HG03097 (cell line): ENCODE measurements around the gene PDIK1L.
"Not testable (repeated sequence)": the region's sequence is repeated elsewhere in the genome, so short reads cannot be mapped to it uniquely, and the experiment has no call there.

Experiments
- ATAC-seq: cut with Tn5 transposase; IDR thresholded peaks from one replicate; pipeline ENCODE4 v1.9.1; 2021; ENCODE audit not compliant: unreplicated experiment, low FRiP score

PDIK1L gene

DNA sequence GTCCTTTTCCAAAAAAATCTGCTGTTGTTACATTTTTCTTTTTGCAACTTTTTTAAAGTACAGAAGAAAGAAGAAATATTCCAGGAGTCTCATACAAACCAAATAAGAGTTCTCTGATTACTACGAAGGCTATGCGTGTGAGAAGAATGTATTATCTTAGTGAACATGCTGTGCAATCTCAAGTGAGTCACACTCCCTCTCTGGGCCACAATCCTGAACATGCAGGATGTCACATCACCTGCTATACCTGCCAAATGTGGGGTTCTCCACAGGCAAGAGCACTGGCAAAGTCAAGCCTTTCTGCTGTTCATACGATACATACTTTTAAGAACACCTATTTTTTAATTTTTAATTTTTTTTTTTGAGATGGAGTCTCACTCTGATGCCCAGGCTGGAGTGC, 22.5 kb upstream of the PDIK1L start:
- ATAC-seq: no peak

DNA sequence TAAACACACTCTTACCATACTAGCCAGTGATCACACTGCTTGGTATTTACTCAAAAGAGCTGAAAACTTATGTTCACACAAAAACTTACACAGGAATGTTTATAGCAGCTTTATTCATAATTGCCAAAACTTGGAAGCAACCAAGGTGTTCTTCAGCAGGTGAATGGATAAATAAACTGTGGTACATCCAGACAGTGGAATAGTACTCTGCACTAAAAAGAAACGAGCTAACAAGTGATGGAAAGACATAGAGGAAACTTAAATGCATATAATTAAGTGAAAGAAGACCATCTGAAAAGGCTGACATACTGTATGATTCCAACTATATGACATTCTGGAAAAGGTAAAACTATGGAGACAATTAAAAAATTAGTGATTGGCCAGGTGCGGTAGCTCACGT, 20.7 kb upstream of the PDIK1L start:
- no peak for ATAC-seq

DNA sequence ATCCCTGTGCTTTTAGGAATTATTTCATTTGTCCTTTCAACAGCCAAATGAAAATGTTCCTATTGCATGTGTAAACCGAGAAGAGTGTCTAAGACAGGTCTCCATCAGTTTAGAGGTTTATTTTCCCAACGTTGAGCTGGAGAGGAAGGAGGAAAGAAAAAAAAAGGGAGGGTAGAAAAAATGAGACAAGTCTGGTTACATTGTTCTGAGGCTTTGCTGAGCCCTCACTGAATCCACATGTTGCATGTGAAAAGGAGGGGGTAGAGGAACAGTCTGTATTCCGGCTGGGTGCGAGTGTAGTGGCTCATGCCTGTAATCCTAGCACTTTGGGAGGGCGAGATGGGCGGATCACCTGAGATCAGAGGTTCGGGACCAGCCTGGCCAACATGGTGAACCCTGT, 19.2 kb upstream of the PDIK1L start:
- ATAC-seq: no peak

DNA sequence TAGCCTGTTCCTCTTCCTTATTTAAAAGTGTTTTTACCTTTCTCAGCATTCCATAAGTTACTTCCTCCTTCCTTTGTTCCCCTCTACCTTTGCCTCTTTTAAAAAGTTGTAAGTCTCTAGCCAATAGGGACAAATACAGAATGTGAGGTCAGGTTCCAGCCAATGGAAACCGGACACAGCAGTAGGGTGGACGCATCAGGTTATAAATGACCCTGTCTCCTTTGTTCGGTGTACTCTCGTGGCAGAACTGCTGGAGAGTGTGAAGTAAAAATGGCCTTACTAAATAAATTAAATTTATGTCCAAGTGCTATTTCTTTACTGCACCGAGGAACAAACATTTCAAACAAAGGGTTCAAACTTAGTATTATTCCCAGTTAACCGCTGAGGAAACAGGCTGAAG, 18.1 kb upstream of the PDIK1L start:
- not testable (repeated sequence) for ATAC-seq

DNA sequence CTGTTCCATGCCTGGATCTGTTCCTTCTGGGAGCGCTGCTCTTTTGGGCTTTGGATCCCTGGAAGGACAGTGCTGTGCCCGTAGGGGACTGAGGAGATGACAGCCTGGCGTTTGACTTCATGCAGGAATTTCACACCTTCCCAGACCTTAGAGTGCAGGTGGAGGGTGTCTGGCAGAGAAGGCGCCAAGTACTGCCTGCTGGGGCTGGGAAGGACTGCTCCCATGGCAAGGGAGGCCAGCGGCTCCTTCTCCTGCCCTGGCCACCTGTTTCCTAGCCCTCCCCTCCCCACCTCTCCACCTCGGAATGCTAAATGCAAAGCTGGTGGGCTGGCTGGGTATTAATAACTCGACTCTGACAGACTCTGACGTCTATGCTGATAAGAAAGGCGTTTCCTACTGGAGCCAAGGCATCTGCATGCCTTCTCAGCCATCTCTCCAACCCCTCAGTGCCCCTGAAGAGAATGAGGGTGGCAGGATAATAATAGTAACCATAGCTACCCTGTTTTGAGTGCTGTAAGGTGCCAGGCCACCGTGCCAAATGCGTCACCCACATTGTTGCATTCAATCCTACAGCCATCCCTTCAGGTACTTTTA, 17.5 kb upstream of the PDIK1L start:
- ATAC-seq: no peak

DNA sequence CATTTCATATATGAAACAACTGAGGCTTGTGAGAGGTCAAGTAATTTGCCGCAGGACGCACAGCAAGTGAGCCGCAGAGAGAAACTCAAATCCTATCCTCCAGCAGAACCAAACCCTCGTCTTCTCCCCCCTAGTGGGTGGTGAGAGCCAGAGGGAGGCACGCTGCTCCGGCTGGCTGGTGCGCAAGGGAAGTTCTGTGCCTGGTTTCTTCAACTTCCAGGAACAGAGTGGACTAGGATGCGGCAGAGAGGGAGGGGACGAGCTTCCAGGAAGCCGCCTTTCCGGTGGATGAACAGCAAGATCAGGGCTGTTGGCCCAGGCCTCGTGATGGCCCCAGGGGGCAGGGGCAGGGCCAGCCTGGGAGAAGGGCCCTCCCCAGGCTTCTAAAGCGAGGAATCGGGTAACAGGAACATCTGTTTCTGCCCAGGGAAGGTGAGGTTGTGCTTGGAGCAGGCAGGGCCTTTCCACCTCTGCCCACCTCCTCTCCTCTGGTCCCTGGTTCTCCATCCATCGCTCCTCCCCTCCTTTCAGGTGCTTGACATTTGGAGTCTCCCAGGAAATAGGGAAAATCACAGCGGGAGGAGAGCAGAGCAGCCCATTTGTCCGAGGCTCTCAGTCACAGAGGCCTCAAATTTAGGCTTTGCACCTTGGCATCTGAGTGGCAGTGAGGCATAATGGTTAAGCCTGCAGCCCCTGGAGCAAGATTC, 16.8 kb upstream of the PDIK1L start:
- no peak for ATAC-seq

DNA sequence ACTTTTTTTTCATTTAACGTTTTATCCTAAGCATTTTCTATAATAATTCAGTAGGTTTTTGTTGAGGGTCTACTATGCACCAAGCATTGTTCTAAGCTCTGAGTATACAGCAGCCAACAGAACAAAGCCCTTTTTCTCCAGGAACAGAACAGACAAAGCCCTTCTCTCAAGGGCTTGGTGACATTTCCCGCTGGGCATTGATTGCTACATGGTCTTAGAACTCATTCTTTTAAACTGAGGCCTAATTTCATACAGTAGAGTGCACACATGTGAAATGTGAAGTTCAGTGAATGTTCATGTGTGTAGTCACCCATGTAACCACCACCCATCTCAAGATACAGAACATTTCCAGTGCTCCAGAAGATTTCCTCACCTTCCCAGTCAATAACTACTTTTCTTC, 15.2 kb upstream of the PDIK1L start:
- ATAC-seq: no peak

DNA sequence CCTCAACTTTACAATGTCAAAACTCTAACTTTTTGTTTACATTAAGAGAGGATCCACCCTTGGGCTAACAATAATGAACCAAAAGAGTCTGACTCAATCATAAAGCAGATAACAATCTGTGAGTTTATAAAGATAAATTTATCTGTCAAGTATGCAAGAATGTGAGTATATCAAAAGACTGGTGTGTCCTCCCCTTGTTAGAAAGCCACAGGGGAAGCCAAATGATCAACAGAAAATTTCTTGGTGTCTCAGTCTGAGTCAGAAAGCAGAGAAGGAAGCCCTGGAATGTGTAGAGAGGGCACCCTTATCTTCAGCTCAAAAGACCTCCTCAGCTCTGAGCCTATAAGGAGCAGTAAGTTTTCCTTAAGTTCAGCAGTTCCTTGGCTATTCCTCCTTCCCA, 13.9 kb upstream of the PDIK1L start:
- no peak for ATAC-seq

DNA sequence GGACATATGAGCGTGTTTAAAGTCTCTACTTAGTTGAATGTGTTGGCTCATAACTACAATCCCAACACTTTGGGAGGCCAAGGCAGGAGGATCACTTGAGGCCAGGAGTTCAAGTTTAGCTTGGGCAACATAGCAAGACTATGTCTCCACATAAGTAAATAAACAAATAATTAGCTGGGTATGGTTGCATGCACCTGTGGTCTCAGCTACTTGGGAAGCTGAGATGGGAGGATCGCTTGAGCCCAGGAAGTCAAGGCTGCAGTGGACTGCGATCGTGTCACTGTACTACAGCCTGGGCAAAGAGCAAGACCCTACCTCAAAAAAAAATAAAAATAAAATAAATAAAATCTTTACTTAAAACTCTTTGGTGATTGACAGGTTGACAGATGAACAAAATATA, 13.0 kb upstream of the PDIK1L start:
- ATAC-seq: no peak

DNA sequence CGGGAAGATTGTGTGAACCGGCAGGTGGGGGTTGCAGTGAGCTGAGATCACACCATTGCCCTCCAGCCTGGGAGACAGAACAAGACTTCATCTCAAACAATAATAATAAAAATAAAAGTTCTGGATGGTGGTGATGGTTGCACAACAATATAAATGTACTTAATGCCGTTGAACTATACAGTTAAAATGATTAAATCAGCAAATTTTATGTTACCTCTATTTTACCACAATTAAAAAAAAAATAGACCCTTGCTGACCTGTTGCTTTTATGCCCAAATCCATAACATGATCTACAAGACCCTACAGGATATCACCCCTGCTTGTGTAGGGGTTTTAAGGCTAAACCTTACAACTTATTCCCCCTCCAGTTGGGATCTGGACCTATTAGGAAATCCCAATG, 11.8 kb upstream of the PDIK1L start:
- no peak for ATAC-seq

DNA sequence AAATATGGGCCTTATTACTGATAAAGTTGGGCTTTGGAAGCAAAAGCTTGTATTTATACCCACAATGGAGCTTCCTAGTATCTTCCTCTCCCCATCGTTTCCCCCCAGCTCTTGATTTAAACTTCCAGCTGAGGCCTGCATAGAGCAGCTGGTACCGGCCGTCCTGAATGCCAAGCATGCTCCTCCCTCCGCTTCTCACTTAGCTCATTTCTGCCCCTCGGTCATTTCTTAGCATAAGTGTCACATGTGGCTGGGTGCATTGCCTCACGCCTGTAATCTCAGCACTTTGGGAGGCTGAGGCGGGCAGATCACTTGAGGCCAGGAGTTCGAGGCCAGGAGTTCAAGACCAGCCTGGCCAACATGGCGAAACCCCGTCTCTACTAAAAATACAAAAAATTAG, 11.4 kb upstream of the PDIK1L start:
- not testable (repeated sequence) for ATAC-seq

DNA sequence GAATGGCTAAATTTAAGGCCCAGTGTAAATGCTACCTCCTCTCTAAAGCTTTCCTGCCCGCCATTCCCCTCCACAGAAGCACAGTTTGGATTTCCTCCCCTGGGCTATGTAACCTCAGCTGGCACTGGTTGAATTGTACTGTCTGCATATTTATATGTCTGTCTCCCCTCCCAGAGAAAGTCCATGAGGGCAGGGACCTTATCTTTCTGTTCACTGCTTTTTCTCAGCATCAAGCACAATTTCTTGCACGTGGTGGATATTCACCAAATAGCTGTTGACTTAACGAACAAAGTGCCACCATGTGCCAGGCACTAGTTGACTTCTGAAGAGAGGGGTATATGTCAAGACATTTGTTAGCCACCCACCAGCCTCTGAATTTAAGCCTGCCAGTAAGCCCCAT, 9.5 kb upstream of the PDIK1L start:
- no peak for ATAC-seq

DNA sequence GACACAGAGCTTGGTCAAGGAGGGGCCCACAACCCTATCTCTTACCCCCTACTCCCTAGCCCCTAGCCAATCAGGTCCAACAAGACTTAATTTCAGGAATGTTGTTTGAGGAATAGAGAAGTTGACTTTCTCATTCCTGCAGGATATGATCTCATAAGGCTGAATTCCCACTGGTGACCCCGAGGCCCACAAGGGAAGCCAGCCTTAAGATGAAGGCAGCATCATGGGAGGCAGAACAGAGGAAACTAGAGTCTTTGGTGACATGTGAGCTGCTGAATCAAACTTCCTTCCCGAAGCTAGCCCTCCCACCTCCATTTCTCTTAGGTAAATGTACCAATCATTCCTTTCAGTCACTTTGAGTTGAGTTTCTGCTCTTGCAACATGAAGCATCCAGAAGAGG, 9.1 kb upstream of the PDIK1L start:
- no peak for ATAC-seq

DNA sequence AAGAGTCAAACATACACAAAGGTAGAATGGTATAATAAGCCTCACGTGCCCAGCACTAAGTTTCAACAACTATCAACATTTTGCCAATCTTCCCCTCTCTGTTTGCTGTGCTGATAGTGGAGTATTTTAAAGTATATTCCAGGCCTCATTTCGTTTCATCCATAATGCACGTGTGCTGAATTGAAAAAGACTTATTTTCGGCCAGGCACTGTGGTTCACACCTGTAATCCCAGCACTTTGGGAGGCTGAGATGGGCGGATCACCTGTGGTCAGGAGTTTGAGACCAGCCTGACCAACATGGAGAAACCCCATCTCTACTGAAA, 6.4 kb upstream of the PDIK1L start:
- not testable (repeated sequence) for ATAC-seq

DNA sequence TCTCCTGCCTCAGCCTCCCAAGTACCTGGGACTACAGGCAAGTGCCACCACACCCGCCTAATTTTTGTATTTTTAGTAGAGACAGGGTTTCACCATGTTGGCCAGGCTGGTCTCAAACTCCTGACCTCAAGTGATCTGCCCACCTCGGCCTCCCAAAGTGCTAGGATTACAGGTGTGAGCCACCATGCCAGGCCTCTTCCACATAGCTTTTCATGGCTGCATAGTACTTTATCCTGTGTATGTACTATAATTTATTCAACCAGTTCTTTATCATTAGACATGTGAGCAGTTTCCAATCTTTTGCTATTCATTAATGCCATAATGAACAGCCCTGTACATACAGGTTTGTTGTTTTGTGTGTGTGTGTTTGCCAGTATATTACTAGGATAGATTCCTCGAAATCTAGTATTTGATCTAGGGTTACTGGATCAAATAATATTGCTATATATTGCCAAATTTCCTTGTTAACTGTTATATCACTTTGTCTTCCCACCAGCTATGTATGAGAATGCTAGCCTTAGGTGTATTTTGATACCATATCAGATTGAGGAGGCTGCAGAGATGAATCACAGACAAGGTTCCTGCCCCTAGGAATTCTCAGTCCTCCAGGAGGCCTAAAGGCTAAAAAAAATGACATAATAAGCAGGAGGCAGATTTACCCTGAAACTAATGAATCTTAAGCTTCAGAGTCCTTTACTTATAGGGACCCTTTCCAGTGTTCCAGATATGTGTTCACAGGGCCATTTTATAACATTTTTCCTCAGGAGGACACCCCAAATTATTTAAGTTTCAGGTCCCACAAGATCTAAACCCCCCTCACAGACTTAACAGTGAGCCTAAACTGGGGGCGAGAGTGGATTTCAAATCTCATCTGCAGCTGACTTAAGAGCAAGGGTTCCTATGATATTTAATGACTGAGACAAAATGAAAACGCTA, 2.1 kb upstream of the PDIK1L start:
- no peak for ATAC-seq

DNA sequence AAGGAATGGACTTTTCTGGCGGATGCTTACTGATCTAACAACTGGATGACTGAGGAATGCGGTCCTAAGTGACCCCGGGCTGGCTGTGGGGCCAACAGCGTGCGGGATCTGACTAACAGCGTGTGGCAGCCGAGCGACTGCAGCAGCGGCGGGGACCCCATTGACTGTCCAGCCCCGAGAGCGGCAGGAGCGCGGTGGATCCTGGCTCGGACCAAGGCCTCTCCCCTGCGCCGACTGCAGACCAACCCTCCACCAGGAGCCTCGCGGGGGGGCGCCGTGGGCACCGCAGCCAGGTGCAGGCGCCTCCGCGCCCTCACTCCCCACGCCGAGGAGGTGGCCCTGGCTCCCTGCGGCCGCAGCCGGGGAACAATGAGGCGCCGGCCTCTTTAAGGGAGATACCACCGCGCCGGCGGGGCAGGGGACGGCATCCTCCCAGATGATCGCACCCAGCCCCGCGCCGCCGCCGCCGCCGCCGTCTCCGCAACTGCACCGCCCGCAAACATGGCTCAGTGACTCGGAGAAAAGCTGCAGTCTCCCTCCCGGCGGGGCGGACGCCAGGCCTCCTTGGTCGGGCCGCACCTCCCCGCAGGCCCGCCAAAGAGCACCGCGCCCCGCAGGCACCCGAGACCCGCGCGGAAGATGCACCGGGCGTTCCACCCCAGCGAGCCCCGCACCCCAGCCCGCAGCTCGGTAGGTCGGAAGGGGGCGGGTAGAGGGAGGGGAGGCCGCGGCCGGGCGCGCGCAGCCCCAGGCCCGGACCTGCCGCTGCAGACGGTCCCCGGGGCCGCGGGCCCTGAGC, 694 bp upstream of the PDIK1L start:
- peak; percentile 33 for ATAC-seq

DNA sequence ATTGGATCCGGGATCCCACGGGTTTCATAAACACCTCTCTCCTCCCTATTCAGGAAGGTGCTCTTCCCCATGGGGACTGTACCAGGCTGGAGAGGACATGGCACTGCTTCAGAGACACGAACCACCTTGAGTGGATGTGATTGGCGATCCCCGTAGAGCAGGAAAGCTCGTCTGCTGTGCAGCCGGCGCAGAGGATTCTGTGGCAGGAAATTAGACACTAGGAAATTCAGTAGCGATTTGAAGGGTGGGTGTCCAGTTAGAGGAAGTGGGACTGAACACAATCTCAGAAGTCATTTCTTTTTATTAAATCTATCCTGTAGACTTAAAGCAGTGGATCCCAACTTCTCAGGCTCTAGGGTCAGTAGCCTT, 767 bp downstream of the PDIK1L start:
- peak; percentile 0 for ATAC-seq

DNA sequence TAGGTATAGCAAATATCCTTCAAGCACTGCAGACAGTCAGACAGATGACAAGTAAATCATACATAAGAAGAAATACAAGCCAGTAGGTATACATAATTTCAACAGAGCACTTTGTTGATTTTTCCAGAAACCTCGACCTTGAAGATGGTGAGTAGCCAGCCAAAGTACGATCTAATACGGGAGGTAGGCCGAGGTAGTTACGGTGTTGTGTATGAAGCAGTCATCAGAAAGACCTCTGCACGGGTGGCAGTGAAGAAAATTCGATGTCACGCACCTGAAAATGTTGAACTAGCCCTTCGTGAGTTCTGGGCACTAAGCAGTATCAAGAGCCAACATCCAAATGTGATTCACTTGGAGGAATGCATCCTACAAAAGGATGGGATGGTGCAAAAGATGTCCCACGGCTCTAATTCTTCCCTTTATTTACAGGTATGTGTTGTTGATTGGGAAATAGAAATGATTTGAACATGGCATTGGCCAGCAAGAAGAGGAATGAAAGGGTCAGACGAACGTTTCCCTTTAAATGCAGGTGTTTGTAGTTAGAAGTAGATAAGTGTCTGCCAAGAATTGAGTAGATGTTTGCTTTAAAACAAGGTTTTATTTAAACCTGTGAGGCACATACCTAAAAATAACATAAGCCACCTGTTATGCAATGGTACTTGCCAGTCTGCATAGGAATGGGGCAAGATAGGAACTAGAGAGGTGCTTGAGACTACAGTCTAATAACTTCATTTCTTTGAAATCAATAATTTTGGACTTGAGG, 2.7 kb downstream of the PDIK1L start:
- no peak for ATAC-seq

DNA sequence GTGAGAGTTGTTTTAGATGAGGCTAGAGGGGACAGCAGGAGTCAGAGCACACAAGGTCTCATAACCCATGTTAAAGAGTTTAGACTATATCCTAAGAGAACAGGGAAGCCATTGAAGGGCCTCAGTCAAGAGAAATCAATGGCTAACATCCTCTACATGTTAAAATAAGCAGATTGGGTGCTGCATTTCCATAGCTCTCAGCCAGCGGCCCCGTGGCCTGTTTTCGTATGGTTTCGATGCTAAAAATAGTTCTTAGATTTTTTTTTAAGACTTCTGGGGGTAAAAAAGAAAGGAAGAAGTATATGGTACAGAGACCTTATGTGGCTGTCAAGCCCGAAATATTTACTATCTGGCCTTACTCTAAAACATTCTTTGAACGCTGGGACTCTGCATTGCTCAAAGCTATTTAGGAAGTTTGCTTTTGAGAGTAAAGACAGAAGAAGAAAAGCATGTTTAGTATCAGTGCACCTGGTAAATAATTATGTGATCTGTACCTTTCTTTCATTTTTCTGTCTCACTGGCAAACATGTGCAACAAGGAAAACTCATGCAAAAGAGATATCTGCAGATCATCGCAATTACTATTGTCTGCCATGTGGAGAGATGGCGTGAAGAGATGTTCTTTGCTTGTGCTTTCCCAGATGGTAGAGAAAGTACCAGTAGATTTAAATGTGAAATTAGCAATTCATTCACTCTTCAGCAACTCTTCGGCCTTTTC, 8.4 kb downstream of the PDIK1L start:
- ATAC-seq: peak; percentile 53
